Measurements from ENCODE around the gene MEGF6. TPM values are rescaled to one million over a fixed set of nuclear protein-coding genes. Genes with fewer than 3 reads are reported as not detected.

MEGF6 gene
- total and polyA plus RNA-seq, 2 donors: 9.6 to 35.2 TPM

- Histone ChIP-seq H3K27me3 (ENCODE audit: control insufficient read depth in 2 of 2, insufficient read depth in 1 of 2, low read length in 1 of 2) (peaks cover 0 to 8% of the 10 kb centered on the region in 2 donors), H3K36me3 (ENCODE audit: control insufficient read depth in 2 of 2, insufficient read depth in 2 of 2, low read length in 1 of 2) (no peaks in the 10 kb centered on the region), H3K9me3 (ENCODE audit: control insufficient read depth in 2 of 2, insufficient read depth in 1 of 2, low read length in 1 of 2) (no peaks in the 10 kb centered on the region), H3K4me1 (ENCODE audit: control insufficient read depth in 2 of 2, insufficient read depth in 2 of 2, low read length in 2 of 2) (peaks cover 6 to 7% of the 10 kb centered on the region in 2 donors), H3K27ac (ENCODE audit: low read depth in 1 of 2, low read length in 1 of 2) (no peak overlapping the region), H3K4me3 (ENCODE audit: low read length in 2 of 2) (no peak overlapping the region)
- no peak for DNase-seq (ENCODE audit: low read depth in 6 of 9, low spot score in 9 of 9)
- 98% methylated on average over 12 of the region's 12 CpGs for WGBS
Measured at GRCh38 chr1:3527774-3528173, 83.5 kb downstream of the MEGF6 start.

DNA sequence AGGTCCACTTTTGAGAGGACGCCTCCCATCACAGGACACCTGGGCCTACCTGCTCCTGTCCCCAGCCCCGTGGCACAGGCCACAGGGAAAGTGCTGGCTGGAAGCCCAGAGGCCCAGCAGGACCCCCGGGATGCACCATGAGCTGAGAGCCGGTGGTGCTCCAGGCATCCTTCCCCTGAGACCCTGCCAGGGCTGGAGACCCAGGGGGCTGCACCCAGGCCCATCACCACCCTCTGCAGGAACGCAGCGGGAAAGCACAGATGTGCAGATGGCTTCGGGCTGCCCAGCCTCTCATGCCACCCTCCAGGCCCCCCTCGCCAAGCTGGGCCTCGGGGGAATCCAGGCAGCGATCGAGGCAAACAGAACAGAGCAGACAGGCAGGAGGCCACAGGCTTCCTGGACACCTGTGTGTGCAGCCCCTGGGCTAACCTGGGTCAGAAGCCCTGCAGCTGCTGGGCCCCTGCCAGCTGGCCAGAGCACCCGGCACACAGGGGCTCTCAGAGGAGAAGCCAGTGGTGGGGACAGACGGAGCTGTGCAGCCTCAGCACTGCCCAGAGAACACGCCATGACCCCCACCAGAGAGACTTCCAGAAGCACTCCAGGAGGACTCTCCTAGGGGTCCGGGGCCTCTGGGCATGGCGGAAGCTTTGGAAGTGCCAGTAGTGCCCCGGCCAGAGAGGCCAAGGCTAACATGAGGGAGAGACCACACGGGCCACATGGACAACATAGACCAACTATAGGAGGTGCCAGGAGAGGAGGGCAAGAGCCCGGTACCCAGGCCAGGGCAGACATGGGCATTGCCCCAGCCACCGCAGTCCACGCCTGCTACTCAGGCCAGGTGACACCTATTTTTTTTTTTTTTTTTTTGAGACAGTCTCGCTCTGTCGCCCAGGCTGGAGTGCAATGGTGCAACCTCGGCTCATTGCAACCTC, 85.5 kb downstream of the MEGF6 start:
- H3K9me3 ChIP-seq (ENCODE audit: control insufficient read depth in 2 of 2, insufficient read depth in 1 of 2, low read length in 1 of 2): peaks cover 0 to 1% of the 10 kb centered on the region in 2 donors
- peaks cover 0 to 8% of the 10 kb centered on the region in 2 donors for H3K27me3 ChIP-seq (ENCODE audit: control insufficient read depth in 2 of 2, insufficient read depth in 1 of 2, low read length in 1 of 2)
- H3K27ac ChIP-seq (ENCODE audit: low read depth in 1 of 2, low read length in 1 of 2): no peak overlapping the region
- WGBS: 78% methylated on average over 24 of the region's 24 CpGs
- no peak overlapping the region for H3K4me3 ChIP-seq (ENCODE audit: low read length in 2 of 2)
- no peaks in the 10 kb centered on the region for H3K36me3 ChIP-seq (ENCODE audit: control insufficient read depth in 2 of 2, insufficient read depth in 2 of 2, low read length in 1 of 2)
- H3K4me1 ChIP-seq (ENCODE audit: control insufficient read depth in 2 of 2, insufficient read depth in 2 of 2, low read length in 2 of 2): peaks cover 6 to 7% of the 10 kb centered on the region in 2 donors
- no peak for DNase-seq (ENCODE audit: low read depth in 6 of 9, low spot score in 9 of 9)

DNA sequence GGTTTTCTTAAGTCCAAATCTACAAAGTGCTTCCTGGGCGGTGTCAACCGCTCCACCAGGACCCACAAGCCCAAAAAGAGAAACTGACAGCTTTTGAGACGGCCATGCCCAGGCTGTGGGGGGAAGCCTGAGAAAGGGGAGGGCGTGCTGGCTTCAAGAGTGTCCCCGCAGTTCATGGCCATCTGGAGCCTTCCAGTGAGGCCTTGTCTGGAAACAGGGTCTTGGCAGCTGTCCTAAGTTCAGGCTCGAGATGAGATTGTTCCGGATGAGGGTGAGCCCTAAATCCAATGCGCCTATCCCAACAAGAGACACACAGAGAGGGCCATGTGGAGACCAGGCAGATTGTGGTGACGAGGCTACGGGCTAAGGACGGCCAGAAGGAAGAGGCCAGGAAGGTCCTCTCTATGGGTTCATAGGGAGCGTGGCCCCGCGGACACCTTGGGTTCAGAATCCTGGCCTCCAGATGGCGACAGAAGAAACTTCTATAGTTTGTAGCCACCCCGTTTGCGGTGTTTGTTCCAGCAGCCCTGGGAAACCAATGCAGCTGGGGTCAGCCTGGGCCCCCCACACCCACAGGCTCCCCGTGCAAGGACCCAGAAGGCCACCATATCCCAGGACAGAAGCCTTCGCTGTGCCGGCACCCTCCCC, 86.6 kb downstream of the MEGF6 start:
- no peak overlapping the region for H3K4me3 ChIP-seq (ENCODE audit: low read length in 2 of 2)
- peaks cover 0 to 1% of the 10 kb centered on the region in 2 donors for H3K9me3 ChIP-seq (ENCODE audit: control insufficient read depth in 2 of 2, insufficient read depth in 1 of 2, low read length in 1 of 2)
- H3K4me1 ChIP-seq (ENCODE audit: control insufficient read depth in 2 of 2, insufficient read depth in 2 of 2, low read length in 2 of 2): no peaks in the 10 kb centered on the region
- H3K27me3 ChIP-seq (ENCODE audit: control insufficient read depth in 2 of 2, insufficient read depth in 1 of 2, low read length in 1 of 2): no peaks in the 10 kb centered on the region
- no peak overlapping the region for H3K27ac ChIP-seq (ENCODE audit: low read depth in 1 of 2, low read length in 1 of 2)
- 93% methylated on average over 20 of the region's 20 CpGs for WGBS
- H3K36me3 ChIP-seq (ENCODE audit: control insufficient read depth in 2 of 2, insufficient read depth in 2 of 2, low read length in 1 of 2): no peaks in the 10 kb centered on the region
- DNase-seq (ENCODE audit: low read depth in 6 of 9, low spot score in 9 of 9): no peak

GRCh38 chr1:3523980-3524379, 87.3 kb downstream of the MEGF6 start:
- 97% methylated on average over 13 of the region's 13 CpGs for WGBS

GRCh38 chr1:3522564-3523265, 88.6 kb downstream of the MEGF6 start:
- WGBS: 94% methylated on average over 19 of the region's 19 CpGs
- no peaks in the 10 kb centered on the region for H3K36me3 ChIP-seq (ENCODE audit: control insufficient read depth in 2 of 2, insufficient read depth in 2 of 2, low read length in 1 of 2)

More at GRCh38 chr1:3523980-3524379, 87.3 kb downstream of the MEGF6 start:
- no peak overlapping the region for H3K27ac ChIP-seq (ENCODE audit: low read depth in 1 of 2, low read length in 1 of 2)
- no peaks in the 10 kb centered on the region for H3K27me3 ChIP-seq (ENCODE audit: control insufficient read depth in 2 of 2, insufficient read depth in 1 of 2, low read length in 1 of 2)
- no peak overlapping the region for H3K4me3 ChIP-seq (ENCODE audit: low read length in 2 of 2)
- no peaks in the 10 kb centered on the region for H3K4me1 ChIP-seq (ENCODE audit: control insufficient read depth in 2 of 2, insufficient read depth in 2 of 2, low read length in 2 of 2)
- peaks cover 0 to 1% of the 10 kb centered on the region in 2 donors for H3K9me3 ChIP-seq (ENCODE audit: control insufficient read depth in 2 of 2, insufficient read depth in 1 of 2, low read length in 1 of 2)
- no peaks in the 10 kb centered on the region for H3K36me3 ChIP-seq (ENCODE audit: control insufficient read depth in 2 of 2, insufficient read depth in 2 of 2, low read length in 1 of 2)
- no peak for DNase-seq (ENCODE audit: low read depth in 6 of 9, low spot score in 9 of 9)

GRCh38 chr1:3522112-3522511, 89.2 kb downstream of the MEGF6 start:
- Histone ChIP-seq H3K9me3 (ENCODE audit: control insufficient read depth in 2 of 2, insufficient read depth in 1 of 2, low read length in 1 of 2) (peaks cover 1 to 4% of the 10 kb centered on the region in 2 donors), H3K4me1 (ENCODE audit: control insufficient read depth in 2 of 2, insufficient read depth in 2 of 2, low read length in 2 of 2) (no peaks in the 10 kb centered on the region), H3K36me3 (ENCODE audit: control insufficient read depth in 2 of 2, insufficient read depth in 2 of 2, low read length in 1 of 2) (no peaks in the 10 kb centered on the region), H3K27ac (ENCODE audit: low read depth in 1 of 2, low read length in 1 of 2) (no peak overlapping the region), H3K27me3 (ENCODE audit: control insufficient read depth in 2 of 2, insufficient read depth in 1 of 2, low read length in 1 of 2) (no peaks in the 10 kb centered on the region), H3K4me3 (ENCODE audit: low read length in 2 of 2) (no peak overlapping the region)
- WGBS: 97% methylated on average over 13 of the region's 13 CpGs
- no peak for DNase-seq (ENCODE audit: low read depth in 6 of 9, low spot score in 9 of 9)

More at GRCh38 chr1:3522564-3523265, 88.6 kb downstream of the MEGF6 start:
- no peak overlapping the region for H3K4me3 ChIP-seq (ENCODE audit: low read length in 2 of 2)
- H3K4me1 ChIP-seq (ENCODE audit: control insufficient read depth in 2 of 2, insufficient read depth in 2 of 2, low read length in 2 of 2): no peaks in the 10 kb centered on the region
- peaks cover 1 to 4% of the 10 kb centered on the region in 2 donors for H3K9me3 ChIP-seq (ENCODE audit: control insufficient read depth in 2 of 2, insufficient read depth in 1 of 2, low read length in 1 of 2)
- H3K27ac ChIP-seq (ENCODE audit: low read depth in 1 of 2, low read length in 1 of 2): no peak overlapping the region
- no peaks in the 10 kb centered on the region for H3K27me3 ChIP-seq (ENCODE audit: control insufficient read depth in 2 of 2, insufficient read depth in 1 of 2, low read length in 1 of 2)
- DNase-seq (ENCODE audit: low read depth in 6 of 9, low spot score in 9 of 9): no peak

DNA sequence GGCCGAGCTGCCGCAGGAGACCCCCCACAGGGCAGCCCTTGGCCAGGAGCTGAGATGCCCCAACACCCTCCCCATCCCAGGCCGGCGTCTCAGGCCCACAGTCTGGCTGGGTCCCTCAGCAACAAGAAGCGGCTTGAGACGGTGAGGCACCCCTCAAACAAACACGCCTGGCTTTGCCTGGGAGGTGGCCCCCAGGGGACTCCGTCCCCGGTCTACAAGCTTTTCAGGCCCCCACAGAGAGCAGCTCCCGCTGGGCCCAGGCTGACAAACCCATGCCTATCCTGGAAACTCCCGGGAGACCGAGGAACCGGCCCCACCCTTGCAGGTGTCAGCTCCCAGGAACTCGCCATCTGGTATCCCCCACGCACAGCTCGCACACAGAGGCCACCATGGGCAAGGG, 89.9 kb downstream of the MEGF6 start:
- H3K9me3 ChIP-seq (ENCODE audit: control insufficient read depth in 2 of 2, insufficient read depth in 1 of 2, low read length in 1 of 2): peaks cover 1 to 4% of the 10 kb centered on the region in 2 donors
- no peak overlapping the region for H3K27ac ChIP-seq (ENCODE audit: low read depth in 1 of 2, low read length in 1 of 2)
- H3K4me3 ChIP-seq (ENCODE audit: low read length in 2 of 2): no peak overlapping the region
- no peaks in the 10 kb centered on the region for H3K36me3 ChIP-seq (ENCODE audit: control insufficient read depth in 2 of 2, insufficient read depth in 2 of 2, low read length in 1 of 2)
- no peak for DNase-seq (ENCODE audit: low read depth in 6 of 9, low spot score in 9 of 9)
- 92% methylated on average over 16 of the region's 16 CpGs for WGBS
- no peaks in the 10 kb centered on the region for H3K27me3 ChIP-seq (ENCODE audit: control insufficient read depth in 2 of 2, insufficient read depth in 1 of 2, low read length in 1 of 2)
- H3K4me1 ChIP-seq (ENCODE audit: control insufficient read depth in 2 of 2, insufficient read depth in 2 of 2, low read length in 2 of 2): no peaks in the 10 kb centered on the region

GRCh38 chr1:3520419-3521378, 90.6 kb downstream of the MEGF6 start:
- whole genome bisulfite sequencing: 98% methylated on average over 24 of the region's 24 CpGs
- H3K36me3 ChIP-seq (ENCODE audit: control insufficient read depth in 2 of 2, insufficient read depth in 2 of 2, low read length in 1 of 2): no peaks in the 10 kb centered on the region

More at GRCh38 chr1:3520419-3521378, 90.6 kb downstream of the MEGF6 start:
- DNase-seq (ENCODE audit: low read depth in 6 of 9, low spot score in 9 of 9): no peak
- Histone ChIP-seq H3K9me3 (ENCODE audit: control insufficient read depth in 2 of 2, insufficient read depth in 1 of 2, low read length in 1 of 2) (peaks cover 1 to 4% of the 10 kb centered on the region in 2 donors), H3K4me3 (ENCODE audit: low read length in 2 of 2) (no peak overlapping the region), H3K27ac (ENCODE audit: low read depth in 1 of 2, low read length in 1 of 2) (no peak overlapping the region), H3K4me1 (ENCODE audit: control insufficient read depth in 2 of 2, insufficient read depth in 2 of 2, low read length in 2 of 2) (no peaks in the 10 kb centered on the region), H3K27me3 (ENCODE audit: control insufficient read depth in 2 of 2, insufficient read depth in 1 of 2, low read length in 1 of 2) (no peaks in the 10 kb centered on the region)

Measured in thymus (tissue), 11 donors.